Brain microvascular endothelial cell (primary cell): ENCODE data around the gene SMC2.

Experiments used
- DNase-seq: peaks from one replicate; pipeline ENCODE4 v3.0.0-alpha.2; 2020
- H3K27ac ChIP-seq: fragments of 250-450 bp; sonication (Bioruptor Pico); 2 replicates; pipeline ENCODE4 v1.5.1; 2020; ENCODE audit warnings: mild to moderate bottlenecking, moderate library complexity
- H3K27me3 ChIP-seq: fragments of 250-450 bp; sonication (Bioruptor Pico); replicated peaks from 2 replicates; pipeline ENCODE4 v1.5.1; 2020; ENCODE audit warnings: mild to moderate bottlenecking
- H3K36me3 ChIP-seq: fragments of 250-450 bp; sonication (Bioruptor Pico); replicated peaks from 2 replicates; pipeline ENCODE4 v1.5.1; 2020; ENCODE audit warnings: mild to moderate bottlenecking
- H3K4me3 ChIP-seq: 2 replicates; pipeline ENCODE4 v1.5.1; 2011; ENCODE audit warnings: low read depth, mild to moderate bottlenecking, control low read depth, low read length, moderate library complexity
- CTCF ChIP-seq: IDR thresholded peaks from 2 replicates; pipeline ENCODE4 v1.5.1; 2011; ENCODE audit warnings: low read depth, mild to moderate bottlenecking, moderate library complexity, low read length, control low read depth, inconsistent platforms; ENCODE audit errors: missing control alignments
- in situ Hi-C: cut with HindIII; loops from 2 replicates; pipeline ENCODE4 v1.10.0; 2017; ENCODE audit warnings: low sequenced_read_pairs, low pct_ligation_motif_present

Gene SMC2

GRCh38 chr9:104091708-104092107, 2.4 kb upstream of the SMC2 start:
- H3K4me3 ChIP-seq: no peak overlapping the region
- peak; percentile 36 for TF ChIP-seq CTCF
- DNase-seq: peak; percentile 67
- peak overlapping the region; percentile 3 for H3K27ac ChIP-seq
- no peaks in the 10 kb centered on the region for H3K36me3 ChIP-seq
- H3K27me3 ChIP-seq: no peaks in the 10 kb centered on the region
- in situ Hi-C loops: no loop called here

GRCh38 chr9:104092192-104092591, 1.9 kb upstream of the SMC2 start:
- TF ChIP-seq CTCF: no peak
- Histone ChIP-seq H3K36me3 (no peaks in the 10 kb centered on the region), H3K27ac (no peak overlapping the region), H3K27me3 (no peaks in the 10 kb centered on the region), H3K4me3 (no peak overlapping the region)
- no peak for DNase-seq
- in situ Hi-C loops: no loop called here

- peak overlapping the region; percentile 80 for H3K4me3 ChIP-seq
- DNase-seq: peak; percentile 12
- in situ Hi-C loops: no loop called here
Measured at GRCh38 chr9:104092875-104093600, 1.1 kb upstream of the SMC2 start.

GRCh38 chr9:104094534-104095015, 466 bp downstream of the SMC2 start:
- H3K4me3 ChIP-seq: peak overlapping the region; percentile 80
- no peak for DNase-seq
- TF ChIP-seq CTCF: no peak
- H3K27me3 ChIP-seq: no peaks in the 10 kb centered on the region
- no peaks in the 10 kb centered on the region for H3K36me3 ChIP-seq
- in situ Hi-C loops: no loop called here
- no peak overlapping the region for H3K27ac ChIP-seq

More at GRCh38 chr9:104092875-104093600, 1.1 kb upstream of the SMC2 start:
- peak overlapping the region; percentile 99 for H3K27ac ChIP-seq
- TF ChIP-seq CTCF: no peak
- H3K36me3 ChIP-seq: no peaks in the 10 kb centered on the region
- no peaks in the 10 kb centered on the region for H3K27me3 ChIP-seq

GRCh38 chr9:104099630-104100029, 5.5 kb downstream of the SMC2 start:
- no peak for TF ChIP-seq CTCF
- in situ Hi-C loops: no loop called here

GRCh38 chr9:104104360-104104759, 10.3 kb downstream of the SMC2 start:
- Histone ChIP-seq H3K27me3 (no peaks in the 10 kb centered on the region), H3K36me3 (peaks cover 5% of the 10 kb centered on the region), H3K4me3 (no peak overlapping the region), H3K27ac (no peak overlapping the region)
- DNase-seq: no peak
- no peak for TF ChIP-seq CTCF
- in situ Hi-C loops: no loop called here

More at GRCh38 chr9:104099630-104100029, 5.5 kb downstream of the SMC2 start:
- peaks cover 5% of the 10 kb centered on the region for H3K36me3 ChIP-seq
- no peak for DNase-seq
- H3K27ac ChIP-seq: no peak overlapping the region
- no peak overlapping the region for H3K4me3 ChIP-seq
- H3K27me3 ChIP-seq: no peaks in the 10 kb centered on the region
